LoVo (cell line): ENCODE measurements around the gene ZNF500.

Experiments used
- DNase-seq: peaks from one replicate; pipeline ENCODE4 v3.0.0-alpha.2; 2016; ENCODE audit warnings: low spot score

The ZNF500 gene

GRCh38 chr16:4704913-4705312, 62.0 kb downstream of the ZNF500 start:
- no peak for DNase-seq

GRCh38 chr16:4704491-4704890, 62.5 kb downstream of the ZNF500 start:
- no peak for DNase-seq

- no peak for DNase-seq
These were observed 63.1 kb downstream of the ZNF500 start for GRCh38 chr16:4703906-4704305.

GRCh38 chr16:4702466-4702808, 64.5 kb downstream of the ZNF500 start:
- DNase-seq, result no peak

GRCh38 chr16:4701791-4702465, 65.0 kb downstream of the ZNF500 start:
- no peak for DNase-seq

- no peak for DNase-seq
These were observed 65.8 kb downstream of the ZNF500 start for GRCh38 chr16:4700997-4701743.

GRCh38 chr16:4700380-4700996, 66.5 kb downstream of the ZNF500 start:
- no peak for DNase-seq

- no peak for DNase-seq
These were observed 67.9 kb downstream of the ZNF500 start for GRCh38 chr16:4699046-4699556.

GRCh38 chr16:4698321-4699045, 68.5 kb downstream of the ZNF500 start:
- no peak for DNase-seq
